A673 (cell line): Measurements from ENCODE around the gene MVD. TPM values are rescaled to one million over a fixed set of nuclear protein-coding genes. Genes with fewer than 3 reads are reported as not detected.
A peak's percentile ranks its signal among the peaks of the same experiment; 100 is the strongest.

Experiments
- BruUV-seq: library from RNA; stranded (reverse); fragments of 400-500 nt; replicated peaks from 2 replicates; lab custom pipeline; 2021; lab: Mats Ljungman, UMichigan
- CTCF ChIA-PET: fragments of 300-600 bp; sonication (Branson Sonifier 250); formaldehyde crosslinking; loops from one replicate; lab custom pipeline; 2022; ENCODE audit warnings: antibody characterized with exemption; lab: Charles Lee
- POLR2A ChIA-PET: fragments of 300-600 bp; sonication (Branson Sonifier 250); formaldehyde crosslinking; loops from one replicate; lab custom pipeline; 2022; ENCODE audit warnings: antibody characterized with exemption; ENCODE audit not compliant: low non-redundant PET; lab: Charles Lee
- DNase-seq: peaks from one replicate; pipeline ENCODE4 v3.0.0-alpha.2; 2015; ENCODE audit warnings: low spot score
- H3K27ac ChIP-seq: fragments of 200-600 bp; sonication (generic); 2 replicates; pipeline ENCODE4 v1.5.1; 2016; ENCODE audit warnings: mixed run types, low read depth, mild to moderate bottlenecking, mixed read lengths, antibody characterized with exemption, low read length; ENCODE audit not compliant: poor library complexity, severe bottlenecking
- H3K27me3 ChIP-seq: fragments of 200-600 bp; sonication (generic); replicated peaks from 2 replicates; pipeline ENCODE4 v1.6.1; 2017; ENCODE audit warnings: mixed run types, low read depth, mild to moderate bottlenecking, mixed read lengths, antibody characterized with exemption, low read length; ENCODE audit not compliant: insufficient read depth, poor library complexity
- H3K36me3 ChIP-seq: fragments of 200-600 bp; sonication (generic); 2 replicates; pipeline ENCODE4 v1.6.1; 2016; ENCODE audit warnings: mixed run types, mild to moderate bottlenecking, mixed read lengths, antibody characterized with exemption, low read length; ENCODE audit not compliant: insufficient read depth, poor library complexity, severe bottlenecking
- H3K4me1 ChIP-seq: fragments of 200-600 bp; sonication (generic); 2 replicates; pipeline ENCODE4 v1.6.1; 2017; ENCODE audit warnings: mixed run types, mild to moderate bottlenecking, mixed read lengths, antibody characterized with exemption, low read length; ENCODE audit not compliant: insufficient read depth, poor library complexity, severe bottlenecking
- H3K4me3 ChIP-seq: fragments of 200-600 bp; sonication (generic); 2 replicates; pipeline ENCODE4 v1.5.1; 2016; ENCODE audit warnings: low read depth, mixed run types, mild to moderate bottlenecking, mixed read lengths, low read length; ENCODE audit not compliant: poor library complexity, severe bottlenecking
- H3K9me3 ChIP-seq: fragments of 200-600 bp; sonication (generic); 2 replicates; pipeline ENCODE4 v1.6.1; 2016; ENCODE audit warnings: mixed run types, low read depth, mild to moderate bottlenecking, mixed read lengths, antibody characterized with exemption, low read length; ENCODE audit not compliant: poor library complexity, severe bottlenecking
- EZH2 ChIP-seq: fragments of 200-600 bp; sonication (generic); IDR thresholded peaks from 2 replicates; pipeline ENCODE4 v1.6.1; 2017; ENCODE audit warnings: borderline replicate concordance, low read depth, mild to moderate bottlenecking, mixed read lengths, antibody characterized with exemption, low read length; ENCODE audit not compliant: poor library complexity, severe bottlenecking
- intact Hi-C: fragments of 100-400 bp; cut with micrococcal nuclease; formaldehyde crosslinking; loops from one replicate; pipeline ENCODE4 v1.10.0; 2022; ENCODE audit not compliant: unreplicated experiment
- total RNA-seq: library from RNA; stranded (reverse); gene quantifications from 2 replicates; pipeline ENCODE4 v1.2.3, GENCODE V29; 2021
- TF ChIP-seq, protein P1 (sequence below): fragments of 300-800, 200-600 bp; sonication (generic); conservative IDR thresholded peaks from 2 replicates; pipeline ENCODE4 v1.5.1; 2017; ENCODE audit warnings: low read depth, mild to moderate bottlenecking, antibody characterized with exemption, low read length, moderate library complexity, mixed read lengths

Gene MVD
- total RNA-seq, 1 experiment from 2014 or later: 131 TPM

- Histone ChIP-seq H3K27ac (no peak overlapping the region), H3K27me3 (no peaks in the 10 kb centered on the region), H3K36me3 (peaks cover 12% of the 10 kb centered on the region), H3K4me1 (peaks cover 22% of the 10 kb centered on the region), H3K9me3 (no peaks in the 10 kb centered on the region), H3K4me3 (no peak overlapping the region)
- TF ChIP-seq, protein P1, sequence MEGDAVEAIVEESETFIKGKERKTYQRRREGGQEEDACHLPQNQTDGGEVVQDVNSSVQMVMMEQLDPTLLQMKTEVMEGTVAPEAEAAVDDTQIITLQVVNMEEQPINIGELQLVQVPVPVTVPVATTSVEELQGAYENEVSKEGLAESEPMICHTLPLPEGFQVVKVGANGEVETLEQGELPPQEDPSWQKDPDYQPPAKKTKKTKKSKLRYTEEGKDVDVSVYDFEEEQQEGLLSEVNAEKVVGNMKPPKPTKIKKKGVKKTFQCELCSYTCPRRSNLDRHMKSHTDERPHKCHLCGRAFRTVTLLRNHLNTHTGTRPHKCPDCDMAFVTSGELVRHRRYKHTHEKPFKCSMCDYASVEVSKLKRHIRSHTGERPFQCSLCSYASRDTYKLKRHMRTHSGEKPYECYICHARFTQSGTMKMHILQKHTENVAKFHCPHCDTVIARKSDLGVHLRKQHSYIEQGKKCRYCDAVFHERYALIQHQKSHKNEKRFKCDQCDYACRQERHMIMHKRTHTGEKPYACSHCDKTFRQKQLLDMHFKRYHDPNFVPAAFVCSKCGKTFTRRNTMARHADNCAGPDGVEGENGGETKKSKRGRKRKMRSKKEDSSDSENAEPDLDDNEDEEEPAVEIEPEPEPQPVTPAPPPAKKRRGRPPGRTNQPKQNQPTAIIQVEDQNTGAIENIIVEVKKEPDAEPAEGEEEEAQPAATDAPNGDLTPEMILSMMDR: peak; percentile 37
- no peak for TF ChIP-seq EZH2
- ChIA-PET CTCF (no interaction called here), POLR2A (no interaction called here)
- no peak for DNase-seq
- BruUV-seq: no TSS peak
- intact Hi-C loops: no loop called here
These were observed 35.1 kb upstream of the MVD start for GRCh38 chr16:88697831-88698615.

- H3K4me1 ChIP-seq: peaks cover 14% of the 10 kb centered on the region
- ChIA-PET POLR2A (no interaction called here), CTCF (no interaction called here)
- no TSS peak for BruUV-seq
- H3K27ac ChIP-seq: no peak overlapping the region
- TF ChIP-seq, protein P1: no peak
- no peak for TF ChIP-seq EZH2
- no peaks in the 10 kb centered on the region for H3K27me3 ChIP-seq
- H3K9me3 ChIP-seq: no peaks in the 10 kb centered on the region
- intact Hi-C loops: no loop called here
- H3K36me3 ChIP-seq: peaks cover 12% of the 10 kb centered on the region
- DNase-seq: no peak
- H3K4me3 ChIP-seq: no peak overlapping the region
These were observed 34.4 kb upstream of the MVD start for GRCh38 chr16:88697116-88697830.

GRCh38 chr16:88696441-88696840, 33.5 kb upstream of the MVD start:
- ChIA-PET POLR2A (no interaction called here), CTCF (no interaction called here)
- TF ChIP-seq EZH2: no peak
- TF ChIP-seq, protein P1: no peak
- DNase-seq: no peak
- no peaks in the 10 kb centered on the region for H3K9me3 ChIP-seq
- H3K4me1 ChIP-seq: peaks cover 9% of the 10 kb centered on the region
- no peaks in the 10 kb centered on the region for H3K27me3 ChIP-seq
- no peak overlapping the region for H3K27ac ChIP-seq
- intact Hi-C loops: no loop called here
- peaks cover 12% of the 10 kb centered on the region for H3K36me3 ChIP-seq
- H3K4me3 ChIP-seq: no peak overlapping the region
- no TSS peak for BruUV-seq
